22Rv1 (cell line): ENCODE measurements around the gene SPECC1.

ENCODE experiments used
- H3K27ac ChIP-seq: fragments of 450-650 bp; 2 replicates; pipeline ENCODE4 v1.5.1; 2017
- ZFX ChIP-seq: fragments of 450-650 bp; IDR thresholded peaks from 2 replicates; pipeline ENCODE4 v1.6.1; 2017; ENCODE audit warnings: antibody characterized with exemption, borderline replicate concordance
- TF ChIP-seq, protein P1 (sequence below): fragments of 450-650 bp; IDR thresholded peaks from 2 replicates; pipeline ENCODE4 v1.5.1; 2017; ENCODE audit warnings: mild to moderate bottlenecking

SPECC1 gene

DNA sequence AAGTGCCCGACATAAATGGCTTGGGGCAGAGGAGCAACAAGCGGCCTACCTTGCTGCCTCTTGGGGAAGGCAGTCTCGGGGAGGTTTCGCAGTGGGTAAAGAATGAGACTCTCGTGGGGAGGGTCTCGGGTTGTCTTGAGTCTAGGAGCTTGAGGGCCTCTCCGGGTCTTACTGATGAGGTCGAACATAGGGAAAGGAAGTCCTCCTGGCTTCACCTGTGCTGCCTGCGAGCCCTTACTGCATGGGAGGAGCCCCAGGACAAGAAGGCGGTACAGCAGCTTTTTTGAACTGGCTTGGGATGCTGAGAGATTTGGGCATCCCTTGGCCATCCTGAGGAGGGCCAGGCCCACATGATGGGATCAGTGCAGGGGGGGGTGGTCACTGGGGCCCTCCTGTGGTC is 71.4 kb downstream of the SPECC1 start:
- TF ChIP-seq ZFX = no peak
- TF ChIP-seq, protein P1, sequence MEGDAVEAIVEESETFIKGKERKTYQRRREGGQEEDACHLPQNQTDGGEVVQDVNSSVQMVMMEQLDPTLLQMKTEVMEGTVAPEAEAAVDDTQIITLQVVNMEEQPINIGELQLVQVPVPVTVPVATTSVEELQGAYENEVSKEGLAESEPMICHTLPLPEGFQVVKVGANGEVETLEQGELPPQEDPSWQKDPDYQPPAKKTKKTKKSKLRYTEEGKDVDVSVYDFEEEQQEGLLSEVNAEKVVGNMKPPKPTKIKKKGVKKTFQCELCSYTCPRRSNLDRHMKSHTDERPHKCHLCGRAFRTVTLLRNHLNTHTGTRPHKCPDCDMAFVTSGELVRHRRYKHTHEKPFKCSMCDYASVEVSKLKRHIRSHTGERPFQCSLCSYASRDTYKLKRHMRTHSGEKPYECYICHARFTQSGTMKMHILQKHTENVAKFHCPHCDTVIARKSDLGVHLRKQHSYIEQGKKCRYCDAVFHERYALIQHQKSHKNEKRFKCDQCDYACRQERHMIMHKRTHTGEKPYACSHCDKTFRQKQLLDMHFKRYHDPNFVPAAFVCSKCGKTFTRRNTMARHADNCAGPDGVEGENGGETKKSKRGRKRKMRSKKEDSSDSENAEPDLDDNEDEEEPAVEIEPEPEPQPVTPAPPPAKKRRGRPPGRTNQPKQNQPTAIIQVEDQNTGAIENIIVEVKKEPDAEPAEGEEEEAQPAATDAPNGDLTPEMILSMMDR = no peak
- H3K27ac ChIP-seq = no peak overlapping the region

DNA sequence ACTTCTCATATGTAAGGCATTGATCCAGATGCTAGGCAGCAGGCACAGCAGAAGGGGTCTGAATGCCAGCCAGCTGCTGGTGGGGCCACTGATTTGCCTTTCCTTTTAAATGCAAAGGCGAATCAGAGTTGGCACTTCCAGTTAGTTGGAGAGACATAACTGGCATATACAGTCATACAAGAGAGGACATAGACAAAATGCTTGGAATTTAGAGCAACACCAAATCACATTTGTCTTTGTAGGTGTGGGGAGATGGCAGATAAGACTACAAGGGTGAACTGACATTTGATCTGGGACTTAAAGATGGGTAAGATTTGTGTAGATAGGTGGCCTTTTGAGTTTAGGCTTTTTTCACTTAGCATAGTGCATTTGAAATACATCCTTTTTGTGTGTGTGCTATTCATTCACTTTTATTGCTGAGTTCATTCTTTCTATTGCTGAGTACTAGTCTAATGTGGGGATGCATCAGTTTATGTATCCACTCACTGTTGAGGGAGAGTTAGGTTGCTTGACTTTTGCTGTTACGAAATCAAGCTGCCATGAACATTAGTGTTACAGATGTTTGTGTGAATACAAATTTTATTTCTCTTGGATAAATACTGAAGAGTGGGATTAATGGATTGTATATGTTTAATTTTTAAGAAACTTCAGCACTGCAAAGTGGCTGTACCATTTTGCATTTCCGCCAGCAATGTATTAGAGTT is 74.1 kb downstream of the SPECC1 start:
- TF ChIP-seq, protein P1 = no peak
- TF ChIP-seq ZFX = no peak

DNA sequence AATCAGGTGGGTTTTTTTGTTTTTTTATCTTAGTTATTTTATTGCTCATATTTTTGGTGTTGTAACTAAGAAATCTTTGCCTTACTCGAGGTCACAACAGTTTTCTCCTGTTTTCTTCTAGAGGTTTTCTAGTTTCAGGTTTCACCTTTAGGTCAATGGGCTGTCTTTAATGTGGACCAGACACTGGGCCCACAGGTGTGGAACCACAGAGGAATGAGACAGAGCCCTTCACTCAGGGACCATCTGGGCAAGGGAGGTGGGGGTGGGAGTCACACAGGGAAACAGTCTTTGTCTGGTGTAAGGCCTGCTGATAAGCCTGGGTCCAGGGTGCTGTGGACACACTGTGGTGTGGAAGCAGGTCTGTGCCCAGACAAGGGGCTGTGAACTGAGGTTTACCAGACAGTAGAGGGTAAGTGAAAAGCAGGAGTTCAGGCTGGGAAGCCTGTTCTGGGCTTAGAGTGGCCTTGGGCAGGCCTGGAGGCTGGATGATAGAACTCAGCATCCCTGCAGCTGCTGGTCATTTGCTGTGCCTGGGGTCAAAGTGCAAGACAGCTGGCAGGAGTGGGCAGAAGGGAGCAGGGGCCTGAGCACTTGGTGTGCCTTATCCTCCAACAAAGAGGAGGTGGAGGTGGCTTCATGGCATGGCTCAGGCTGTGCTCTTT is 75.6 kb downstream of the SPECC1 start:
- no peak for TF ChIP-seq ZFX
- no peak overlapping the region for H3K27ac ChIP-seq

More for the DNA sequence above, 74.1 kb downstream of the SPECC1 start:
- no peak overlapping the region for H3K27ac ChIP-seq

DNA sequence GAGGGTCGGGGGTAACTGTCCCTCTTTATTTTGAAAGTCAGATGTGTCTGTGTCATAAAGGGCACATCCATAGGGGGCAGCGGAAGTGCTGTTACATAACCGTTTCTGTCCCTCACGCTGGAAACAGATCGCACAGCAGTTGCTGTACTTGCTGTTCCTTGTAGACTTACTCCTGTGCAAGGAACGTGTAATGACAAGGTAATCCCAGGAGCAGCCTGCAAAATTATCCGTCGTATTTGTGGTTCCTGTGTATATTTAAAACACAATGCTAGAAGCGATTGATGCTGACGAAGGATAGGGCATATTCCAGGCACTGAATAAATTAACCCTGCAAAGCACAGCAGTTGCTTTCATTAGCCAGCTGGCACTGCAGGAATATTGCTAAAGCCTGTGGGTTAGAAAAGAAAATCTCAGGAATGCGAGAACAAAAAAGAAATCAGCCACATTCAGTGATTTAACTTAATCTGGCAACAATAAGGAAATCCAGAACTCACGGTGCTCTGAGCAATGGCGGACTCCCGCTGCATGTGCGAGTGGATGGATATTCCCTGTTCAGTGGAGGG is 76.2 kb downstream of the SPECC1 start:
- TF ChIP-seq, protein P1 = no peak
- TF ChIP-seq ZFX = no peak
- H3K27ac ChIP-seq = no peak overlapping the region

DNA sequence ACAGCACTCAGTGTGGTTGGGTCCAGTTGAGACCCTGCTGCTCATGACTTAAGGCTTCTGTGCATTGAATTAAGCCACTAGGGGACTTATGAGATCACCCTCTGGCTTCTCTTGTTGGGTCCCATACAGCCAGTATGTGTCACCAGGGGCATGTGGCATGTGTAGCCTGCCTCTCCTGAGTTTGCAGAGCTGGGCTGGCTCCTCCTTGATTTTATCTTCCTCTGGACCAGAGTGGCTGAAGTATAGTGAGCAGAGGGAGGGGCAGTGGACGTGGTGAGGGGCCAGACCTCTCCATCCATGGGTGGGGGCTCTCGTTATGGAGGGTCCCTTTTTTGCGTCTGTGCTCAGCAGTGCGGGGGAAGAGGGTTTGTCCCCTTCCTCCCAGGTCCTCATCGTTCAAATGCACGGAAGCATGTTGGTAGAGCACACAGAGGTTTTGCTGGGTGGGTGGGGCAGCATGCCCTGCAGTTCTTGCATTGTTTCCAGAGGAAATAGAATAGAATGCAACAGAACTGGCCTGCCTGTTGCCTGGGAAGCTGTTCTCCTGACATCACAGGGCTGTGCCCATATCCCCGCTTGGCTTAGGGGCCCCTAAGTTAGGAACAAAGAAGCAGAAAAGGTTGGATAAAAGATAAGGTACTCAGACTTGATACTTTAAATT is 77.4 kb downstream of the SPECC1 start:
- TF ChIP-seq ZFX = no peak
- TF ChIP-seq, protein P1 = no peak
- H3K27ac ChIP-seq = no peak overlapping the region

DNA sequence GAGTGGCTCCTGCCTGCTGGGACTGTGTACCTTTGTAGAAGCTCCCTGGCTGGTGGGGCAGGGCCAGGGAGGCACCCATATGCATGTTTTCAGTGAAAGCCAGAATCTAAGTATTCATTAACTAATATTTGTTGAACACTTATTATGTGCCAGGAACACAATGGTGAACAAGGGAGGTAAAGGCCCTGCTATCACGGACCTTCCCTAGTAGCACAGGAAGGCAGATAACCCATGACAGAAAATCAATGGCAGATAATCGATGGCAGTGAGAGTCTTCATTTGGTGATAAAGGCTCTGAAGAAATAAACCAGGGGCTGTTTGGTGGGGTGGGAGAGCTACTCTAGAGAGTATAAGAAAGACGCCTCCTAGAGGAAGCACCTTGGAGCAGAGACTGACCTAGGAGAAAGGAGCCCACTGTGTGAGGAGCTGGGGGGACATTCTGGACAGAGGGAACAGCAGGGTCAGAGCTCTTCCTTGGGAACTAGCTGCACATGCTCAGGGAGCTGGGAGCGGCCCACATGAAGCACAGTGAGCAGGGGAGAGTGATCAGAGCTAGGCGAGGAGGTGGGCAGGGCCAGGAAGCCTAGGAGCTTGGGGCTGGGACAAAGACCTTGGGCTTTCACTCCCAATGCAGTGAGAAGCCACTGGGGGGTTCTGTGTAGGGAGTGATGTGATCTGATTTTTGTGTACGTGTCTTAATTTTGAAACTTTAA is 78.5 kb downstream of the SPECC1 start:
- H3K27ac ChIP-seq = no peak overlapping the region
- TF ChIP-seq, protein P1 = no peak
- no peak for TF ChIP-seq ZFX
